NB4 (cell line): Measurements from ENCODE around the gene ZNF423.

Source experiments
- DNase-seq: peaks from one replicate; pipeline ENCODE4 v3.0.0; 2010; ENCODE audit warnings: low read depth
- H3K4me3 ChIP-seq: one replicate; pipeline ENCODE4 v1.5.1; 2011; ENCODE audit warnings: mild to moderate bottlenecking, low read depth, low read length, moderate library complexity
- CTCF ChIP-seq: IDR thresholded peaks from one replicate; pipeline ENCODE4 v1.5.1; 2012; ENCODE audit warnings: low read depth, low read length
- MYC ChIP-seq: IDR thresholded peaks from 2 replicates; pipeline ENCODE4 v1.6.1; 2011; ENCODE audit warnings: low read depth, low read length
- POLR2A ChIP-seq: IDR thresholded peaks from 2 replicates; pipeline ENCODE4 v1.6.1; 2011; ENCODE audit warnings: mild to moderate bottlenecking; ENCODE audit not compliant: insufficient read length; ENCODE audit errors: extremely low read depth
- TF ChIP-seq, protein P1 (sequence below): IDR thresholded peaks from 2 replicates; pipeline ENCODE4 v1.6.1; 2011; ENCODE audit warnings: low read depth, low read length

ZNF423 gene

GRCh38 chr16:49801290-49801689 lies 54.6 kb downstream of the ZNF423 start:
- DNase-seq: no peak
- no peak overlapping the region for H3K4me3 ChIP-seq
- TF ChIP-seq CTCF: no peak
- no peak for TF ChIP-seq POLR2A
- TF ChIP-seq, protein P1, sequence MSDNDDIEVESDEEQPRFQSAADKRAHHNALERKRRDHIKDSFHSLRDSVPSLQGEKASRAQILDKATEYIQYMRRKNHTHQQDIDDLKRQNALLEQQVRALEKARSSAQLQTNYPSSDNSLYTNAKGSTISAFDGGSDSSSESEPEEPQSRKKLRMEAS: no peak
- TF ChIP-seq MYC: no peak

DNA sequence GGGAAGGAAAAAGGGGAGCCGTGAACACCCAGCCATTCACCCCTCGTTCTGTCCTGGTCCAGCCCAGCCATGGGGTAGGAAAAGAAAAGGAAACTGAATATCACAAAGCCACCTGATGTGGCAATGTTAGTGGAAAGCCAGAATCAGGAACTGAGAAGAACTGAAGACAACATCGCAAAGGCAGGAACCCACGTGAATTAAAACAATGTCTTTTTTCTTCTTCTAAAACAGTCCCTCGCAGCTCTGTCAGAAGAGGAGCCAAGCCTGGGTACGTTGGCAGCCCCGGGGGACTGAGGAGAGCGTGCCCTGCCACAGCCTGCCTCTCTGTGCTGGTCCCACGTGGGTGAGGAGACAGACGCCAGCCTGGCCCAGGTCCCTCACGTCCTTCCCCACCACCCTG lies 55.0 kb downstream of the ZNF423 start:
- TF ChIP-seq POLR2A (no peak), CTCF (no peak), MYC (no peak)
- TF ChIP-seq, protein P1: no peak
- H3K4me3 ChIP-seq: no peak overlapping the region
- no peak for DNase-seq

- no peak overlapping the region for H3K4me3 ChIP-seq
- TF ChIP-seq POLR2A (no peak), CTCF (no peak), MYC (no peak)
- TF ChIP-seq, protein P1: no peak
- DNase-seq: no peak
Observed at GRCh38 chr16:49800441-49800840, 55.5 kb downstream of the ZNF423 start.

DNA sequence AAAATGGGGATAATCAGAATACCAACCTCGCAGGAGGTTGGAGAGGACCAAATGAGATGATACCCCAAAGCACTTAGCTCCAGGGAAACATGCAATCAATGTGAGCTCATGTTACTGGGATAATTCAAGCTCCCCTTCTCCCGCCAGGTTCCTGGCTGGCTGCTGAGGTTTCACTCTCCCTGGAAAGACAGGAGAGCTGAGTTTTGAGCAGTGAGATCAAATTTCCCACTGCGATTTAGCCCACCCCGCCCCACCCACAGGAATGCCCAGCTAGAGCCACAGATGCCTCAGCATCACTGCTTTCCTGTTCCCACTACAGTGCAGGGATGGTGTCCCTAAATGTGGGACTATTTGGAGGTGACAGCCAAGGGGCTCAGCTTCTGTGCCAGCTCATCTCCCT lies 56.7 kb downstream of the ZNF423 start:
- H3K4me3 ChIP-seq: no peak overlapping the region
- TF ChIP-seq POLR2A: no peak
- TF ChIP-seq, protein P1: no peak
- TF ChIP-seq MYC: no peak
- TF ChIP-seq CTCF: no peak
- no peak for DNase-seq

DNA sequence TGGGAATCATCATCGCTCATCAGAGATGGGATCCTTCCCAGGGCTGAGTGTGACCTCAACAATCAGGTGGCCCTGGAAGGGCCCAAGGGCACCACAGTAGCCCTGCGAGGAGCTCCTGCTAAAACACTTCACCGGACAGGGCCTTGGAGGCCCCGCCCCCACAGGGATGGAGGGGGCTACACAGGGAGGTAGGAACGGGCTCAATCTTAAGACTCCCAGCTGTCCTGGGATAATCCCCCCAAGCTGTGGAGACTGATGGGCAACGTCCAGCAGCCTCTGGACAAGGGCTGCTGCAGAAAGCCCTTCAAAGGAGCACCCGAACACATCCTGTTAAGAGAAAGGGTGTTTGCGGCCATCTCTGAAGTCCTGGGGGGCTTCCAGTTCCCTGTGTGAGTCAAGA lies 60.4 kb downstream of the ZNF423 start:
- H3K4me3 ChIP-seq: no peak overlapping the region
- TF ChIP-seq POLR2A (no peak), CTCF (no peak), MYC (no peak)
- TF ChIP-seq, protein P1: no peak
- no peak for DNase-seq

- no peak for DNase-seq
- no peak overlapping the region for H3K4me3 ChIP-seq
- TF ChIP-seq, protein P1: no peak
- TF ChIP-seq POLR2A (no peak), CTCF (no peak), MYC (no peak)
Observed at GRCh38 chr16:49793244-49793643, 62.7 kb downstream of the ZNF423 start.
